HG02970 (cell line): ENCODE measurements around the gene S100A7A.

Experiments used
- ATAC-seq: cut with Tn5 transposase; IDR thresholded peaks from one replicate; pipeline ENCODE4 v1.9.1; 2021; ENCODE audit warnings: mild to moderate bottlenecking, moderate library complexity, moderate number of reproducible peaks; ENCODE audit not compliant: unreplicated experiment, low FRiP score

The S100A7A gene

DNA sequence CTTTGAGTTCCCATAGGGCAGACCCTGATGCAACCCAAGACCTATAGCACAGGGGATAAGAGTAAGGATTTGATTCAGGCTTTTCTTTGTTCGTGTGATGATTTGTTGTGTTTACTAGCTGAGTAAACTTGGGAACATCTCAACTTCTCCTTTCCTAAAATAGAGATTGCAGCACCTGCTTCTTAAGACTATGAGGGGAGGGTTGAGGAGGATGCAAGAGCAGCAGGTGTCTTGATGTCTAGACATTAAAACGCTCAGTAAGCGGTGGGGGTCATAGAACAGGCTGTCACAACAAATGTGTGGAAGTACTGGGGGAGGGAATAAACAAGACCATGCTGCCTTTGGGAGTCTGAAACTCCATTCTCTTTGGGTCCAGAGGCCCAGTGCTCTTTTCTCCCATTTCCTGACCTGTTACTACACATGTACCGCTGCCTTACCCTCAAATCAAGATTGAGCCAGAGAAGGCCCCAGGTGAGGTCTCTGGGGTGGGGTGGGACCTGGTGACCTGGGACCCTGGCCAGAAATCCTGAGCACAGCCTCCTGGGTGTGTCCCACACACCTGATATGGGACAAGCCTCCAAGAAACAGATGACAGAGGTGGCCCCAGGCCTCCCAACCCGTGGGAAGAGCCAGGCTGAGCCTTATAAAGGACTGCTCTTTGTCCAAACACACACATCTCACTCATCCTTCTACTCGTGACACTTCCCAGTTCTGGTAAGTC lies at the start of gene S100A7A:
Gene S100A7A (plus strand): TSS at position 671 of the 721 bp plus-strand sequence. CDS start 1,563 bp downstream, outside the sequence.
- no peak for ATAC-seq

- ATAC-seq: no peak
Measured at GRCh38 chr1:153367090-153367489, 49.2 kb upstream of the S100A7A start.

- no peak for ATAC-seq
Measured at GRCh38 chr1:153368495-153368894, 47.8 kb upstream of the S100A7A start.

DNA sequence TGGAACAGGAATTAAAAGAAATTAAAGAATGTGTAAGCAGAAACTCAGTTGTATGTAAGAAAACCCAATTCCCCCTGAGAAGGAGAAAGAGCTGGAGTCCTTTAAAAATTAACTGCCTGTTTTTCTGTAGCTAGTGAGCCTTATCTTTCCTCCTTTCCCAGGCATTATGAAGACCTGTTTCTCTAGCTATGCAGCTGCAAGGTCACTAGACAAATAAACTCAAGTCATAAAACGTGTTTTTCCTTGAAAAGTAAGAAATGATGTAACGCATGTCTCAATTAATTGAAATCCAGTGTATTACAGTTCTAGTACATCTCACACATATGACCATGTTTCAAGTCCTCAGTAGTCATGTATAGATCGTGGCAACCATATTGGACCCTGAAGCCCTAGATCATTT lies 46.2 kb upstream of the S100A7A start:
- ATAC-seq: no peak

DNA sequence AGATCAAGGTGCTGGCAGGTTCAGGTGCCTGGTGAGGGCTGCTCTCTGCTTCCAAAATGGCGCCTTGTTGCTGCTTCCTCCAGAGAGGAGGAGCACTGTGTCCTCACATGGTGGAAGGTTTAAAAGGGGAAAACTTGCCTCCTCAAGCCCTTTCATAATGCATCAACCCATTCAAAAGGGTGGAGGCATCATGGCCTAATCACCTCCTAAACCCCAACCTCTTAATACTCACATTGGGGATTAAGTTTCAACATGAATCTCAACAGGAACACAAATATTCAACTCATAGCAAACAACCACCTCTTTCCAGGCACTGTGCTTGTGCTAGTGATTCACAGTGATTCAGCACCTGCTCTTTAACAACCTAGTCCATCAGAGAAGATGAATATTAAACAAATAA lies 45.1 kb upstream of the S100A7A start:
- no peak for ATAC-seq

DNA sequence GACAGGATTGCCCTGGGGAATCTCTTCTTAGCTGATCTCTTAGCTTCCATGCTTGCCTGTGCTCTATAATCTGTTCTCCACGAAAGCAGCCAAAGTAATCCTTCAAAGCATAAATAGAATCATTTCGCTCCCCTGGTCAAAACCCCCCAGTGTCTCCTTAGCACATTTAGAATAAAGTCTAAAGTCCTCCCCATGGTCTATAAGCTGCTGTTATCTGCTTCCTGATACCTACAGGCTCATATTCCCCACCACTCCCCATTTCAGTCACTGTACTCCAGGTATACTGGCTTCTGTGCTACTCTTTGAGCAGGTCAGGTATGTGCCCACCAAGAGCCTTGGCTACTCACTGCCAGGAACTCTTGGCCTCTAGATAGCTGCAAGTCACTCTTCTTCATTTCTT lies 43.7 kb upstream of the S100A7A start:
- ATAC-seq: no peak

DNA sequence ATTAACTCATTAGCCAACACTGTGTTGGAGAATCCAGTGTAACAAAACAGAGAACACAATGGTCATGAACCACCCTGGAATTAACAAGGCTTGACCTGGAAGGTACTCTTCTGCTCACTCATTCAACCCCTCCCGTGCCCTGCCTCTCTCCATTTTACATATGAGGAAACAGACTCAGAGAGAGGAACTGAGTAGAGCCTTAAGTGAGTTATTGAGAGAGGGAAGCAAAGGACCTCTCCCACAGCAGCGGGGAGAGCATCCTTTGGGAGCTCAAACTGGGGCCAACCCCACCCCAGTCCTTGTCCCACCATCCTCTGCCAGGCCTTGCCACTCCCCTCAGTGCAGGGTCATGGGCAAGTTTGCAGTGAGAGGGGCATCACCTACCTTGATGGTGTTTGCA lies 42.2 kb upstream of the S100A7A start:
- ATAC-seq: no peak

DNA sequence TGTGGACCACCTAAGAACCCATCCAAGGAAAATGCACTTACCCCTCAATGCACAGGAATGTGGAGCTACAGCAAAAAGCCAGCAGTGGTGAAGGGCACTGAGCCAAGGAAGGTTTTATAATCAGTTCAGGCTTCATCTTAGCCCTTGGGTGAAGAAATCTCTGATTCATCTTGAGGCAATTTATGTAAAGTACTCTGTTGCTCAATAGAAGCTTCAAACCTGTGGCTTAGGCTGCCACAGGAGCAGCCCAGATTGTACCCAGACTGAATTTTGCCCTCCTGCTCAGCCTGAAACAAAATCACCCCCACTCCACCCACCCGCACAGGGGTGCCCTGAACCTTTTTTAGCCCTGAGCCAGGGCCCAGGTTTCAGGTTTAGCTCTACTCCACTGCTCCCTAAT lies 40.8 kb upstream of the S100A7A start, which contains the start of gene S100A12:
Gene S100A12 (minus strand): TSS at position 111 of the 400 bp plus-strand sequence. CDS start 1,029 bp downstream, outside the sequence.
- ATAC-seq: no peak

DNA sequence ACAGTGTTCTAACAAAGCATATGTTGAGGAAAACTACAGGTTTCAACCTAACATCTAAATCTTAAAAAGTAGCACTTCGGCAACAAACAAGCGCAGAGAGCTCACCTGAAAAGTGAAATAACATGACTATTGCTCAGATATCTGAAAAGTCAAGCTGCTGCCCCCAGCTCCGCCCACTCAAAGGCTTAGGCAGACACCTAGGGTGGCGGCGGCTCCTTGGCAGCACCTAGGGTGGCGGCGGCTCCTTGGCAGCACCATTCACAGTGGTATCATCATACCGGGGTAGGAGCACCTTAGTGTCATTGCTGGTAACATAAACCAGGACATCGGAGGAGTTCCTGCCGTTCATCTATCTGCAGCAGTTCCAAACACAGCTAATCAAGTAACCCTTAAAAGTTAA lies 36.7 kb upstream of the S100A7A start:
- no peak for ATAC-seq

DNA sequence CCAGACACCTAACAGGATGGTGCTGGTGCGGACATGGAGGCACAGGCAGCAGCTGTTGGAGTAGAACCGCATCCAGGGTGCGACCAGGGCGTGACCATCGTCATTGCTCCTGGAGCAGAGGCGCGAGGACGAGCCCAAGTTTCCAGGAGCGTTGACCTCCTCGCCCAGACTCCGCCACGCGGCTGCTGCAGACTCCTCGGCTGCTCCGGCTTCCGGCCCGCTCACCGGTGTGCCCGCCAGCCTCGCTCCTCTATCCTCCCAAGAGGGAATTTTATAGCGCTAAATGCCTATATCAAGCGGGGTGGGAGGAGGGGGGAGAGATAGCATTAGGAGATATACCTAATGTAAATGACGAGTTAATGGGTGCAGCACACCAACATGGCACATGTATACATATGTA lies 35.6 kb upstream of the S100A7A start:
- ATAC-seq: no peak

GRCh38 chr1:153384958-153385580 lies 31.3 kb upstream of the S100A7A start:
- no peak for ATAC-seq

DNA sequence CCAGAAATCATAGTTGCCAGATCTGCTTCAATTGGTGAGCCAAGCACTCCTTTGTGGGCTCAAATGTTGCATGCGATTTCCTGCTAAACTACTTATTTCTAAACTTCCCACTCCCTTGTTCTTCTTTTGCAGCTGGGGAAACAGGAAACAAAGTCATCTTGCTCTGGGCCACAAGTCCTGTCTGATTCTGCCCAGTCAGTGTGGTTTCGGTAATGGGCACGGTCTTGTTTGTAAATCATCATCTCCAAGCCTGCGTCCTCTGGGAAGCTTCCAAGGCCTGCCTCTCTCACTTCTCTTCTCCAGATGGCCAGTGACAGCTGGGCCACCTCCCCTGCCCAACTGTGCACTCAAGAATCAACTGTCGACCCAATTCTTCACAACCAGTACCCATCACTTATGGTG lies 29.8 kb upstream of the S100A7A start:
- ATAC-seq: no peak

DNA sequence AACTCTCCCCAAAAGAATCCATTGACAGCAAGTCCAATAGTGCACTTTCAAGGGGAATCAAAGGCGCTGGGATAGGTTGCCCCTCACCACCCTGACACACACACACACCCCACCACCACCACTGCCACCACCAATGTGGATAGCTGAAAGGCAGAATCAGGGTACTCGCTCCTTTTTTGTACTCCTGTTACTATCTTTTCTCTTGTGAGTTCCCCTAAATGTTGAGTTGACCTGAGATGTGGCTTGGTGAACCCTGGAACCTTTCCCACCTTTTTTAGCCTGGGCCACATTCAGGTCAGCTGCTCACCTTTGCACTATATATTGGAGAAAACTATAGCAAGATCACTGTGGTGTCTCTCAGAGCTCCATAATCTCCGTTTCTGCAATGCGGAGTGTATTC lies 29.3 kb upstream of the S100A7A start:
- no peak for ATAC-seq

GRCh38 chr1:153387785-153388184 lies 28.5 kb upstream of the S100A7A start:
- no peak for ATAC-seq

- ATAC-seq: no peak
Measured at GRCh38 chr1:153389401-153389800, 26.9 kb upstream of the S100A7A start.

- ATAC-seq: no peak
Measured at GRCh38 chr1:153389973-153390879, 26.1 kb upstream of the S100A7A start.

GRCh38 chr1:153390938-153391710 lies 25.2 kb upstream of the S100A7A start, which contains the start of gene S100A8:
S100A8 (minus strand) TSS chr1:153391073; CDS start chr1:153390535, 538 bp downstream.
- no peak for ATAC-seq

DNA sequence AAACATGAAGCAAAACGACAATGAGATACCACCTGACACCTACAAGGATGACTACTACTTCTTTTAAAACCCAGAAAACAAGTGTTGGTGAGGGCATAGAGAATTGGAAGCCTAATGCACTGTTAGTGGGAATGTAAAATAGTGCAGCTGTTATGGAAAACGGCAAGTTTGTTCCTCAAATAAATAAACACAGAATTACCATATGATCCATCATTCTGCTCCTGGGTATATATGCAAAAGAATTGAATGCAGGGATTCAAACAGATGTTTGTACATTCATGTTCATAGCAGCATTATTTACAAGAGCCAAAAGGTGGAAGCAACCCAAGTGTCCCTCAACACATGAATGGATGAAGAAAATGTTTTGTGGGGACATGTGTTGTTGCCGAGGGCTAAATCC lies 24.1 kb upstream of the S100A7A start:
- no peak for ATAC-seq

DNA sequence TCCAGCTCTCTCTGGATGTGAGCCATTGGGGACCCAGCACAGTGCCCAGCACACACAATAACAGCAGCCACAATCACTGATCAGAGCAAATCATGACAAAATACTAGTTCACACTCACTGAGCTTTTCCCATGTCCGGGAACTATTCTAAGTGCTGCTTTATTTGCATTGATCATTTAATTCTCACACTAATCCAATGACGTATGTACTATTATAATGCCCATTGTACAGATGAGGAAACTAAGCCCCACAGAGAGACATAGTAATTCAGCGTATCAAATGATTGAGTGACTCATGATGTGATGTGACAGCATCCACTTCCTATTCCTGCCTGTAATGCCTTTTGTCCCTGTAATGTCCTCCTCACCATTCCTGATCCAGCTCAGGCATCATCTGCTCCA lies 23.5 kb upstream of the S100A7A start:
- ATAC-seq: no peak

DNA sequence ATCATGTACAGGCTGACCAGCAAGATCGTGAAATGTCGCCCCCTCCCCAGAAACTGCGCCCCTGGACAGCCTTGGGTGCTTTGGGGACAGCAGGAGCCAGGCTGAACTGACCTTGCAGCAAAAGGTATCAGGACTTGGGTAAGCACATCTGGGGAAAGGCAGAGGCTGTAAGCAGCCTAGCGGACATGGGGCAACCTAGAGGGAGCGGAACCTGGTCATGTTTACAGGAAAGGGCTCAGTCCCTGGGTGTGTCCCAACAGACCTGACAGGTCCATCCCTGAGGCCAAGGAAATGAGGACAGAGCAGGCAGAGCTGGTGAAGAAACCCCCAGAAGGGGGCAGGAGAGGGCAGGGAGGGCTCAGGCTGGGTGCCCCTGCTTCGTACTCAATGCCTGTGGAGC lies 22.4 kb upstream of the S100A7A start:
- no peak for ATAC-seq
